ENCODE results near the gene TMEM270.

DNA sequence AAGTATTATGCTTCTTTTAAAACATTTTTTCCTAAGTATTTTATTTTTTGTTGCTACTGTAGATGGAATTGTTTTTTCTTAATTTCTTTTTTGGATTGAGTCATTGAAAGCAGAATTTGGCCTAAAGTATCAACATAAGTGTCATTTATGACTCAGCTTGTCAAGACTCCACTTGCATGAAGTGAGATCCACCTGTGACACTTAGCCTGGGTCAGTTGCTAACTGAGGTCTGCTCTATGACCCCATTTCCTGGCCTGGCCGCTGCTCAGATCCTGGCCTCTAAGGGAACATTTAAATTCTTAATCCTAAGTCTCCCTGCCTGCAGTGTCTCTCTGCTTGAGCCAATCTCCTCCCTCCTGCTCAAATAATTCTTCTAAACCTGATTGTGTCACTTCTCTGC, 35.5 kb downstream of the TMEM270 start:
- TF ChIP-seq, protein P1, sequence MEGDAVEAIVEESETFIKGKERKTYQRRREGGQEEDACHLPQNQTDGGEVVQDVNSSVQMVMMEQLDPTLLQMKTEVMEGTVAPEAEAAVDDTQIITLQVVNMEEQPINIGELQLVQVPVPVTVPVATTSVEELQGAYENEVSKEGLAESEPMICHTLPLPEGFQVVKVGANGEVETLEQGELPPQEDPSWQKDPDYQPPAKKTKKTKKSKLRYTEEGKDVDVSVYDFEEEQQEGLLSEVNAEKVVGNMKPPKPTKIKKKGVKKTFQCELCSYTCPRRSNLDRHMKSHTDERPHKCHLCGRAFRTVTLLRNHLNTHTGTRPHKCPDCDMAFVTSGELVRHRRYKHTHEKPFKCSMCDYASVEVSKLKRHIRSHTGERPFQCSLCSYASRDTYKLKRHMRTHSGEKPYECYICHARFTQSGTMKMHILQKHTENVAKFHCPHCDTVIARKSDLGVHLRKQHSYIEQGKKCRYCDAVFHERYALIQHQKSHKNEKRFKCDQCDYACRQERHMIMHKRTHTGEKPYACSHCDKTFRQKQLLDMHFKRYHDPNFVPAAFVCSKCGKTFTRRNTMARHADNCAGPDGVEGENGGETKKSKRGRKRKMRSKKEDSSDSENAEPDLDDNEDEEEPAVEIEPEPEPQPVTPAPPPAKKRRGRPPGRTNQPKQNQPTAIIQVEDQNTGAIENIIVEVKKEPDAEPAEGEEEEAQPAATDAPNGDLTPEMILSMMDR (IDR thresholded peaks at IDR 0.05), result no peak
- TF ChIP-seq EZH2 (IDR thresholded peaks at IDR 0.05; ENCODE audit: borderline replicate concordance, insufficient read depth, low read depth, low read length, poor library complexity, severe bottlenecking), result no peak

All from B cell (primary cell).